RPMI8226 (cell line): ENCODE results near the gene PDE1C.

Experiments used
- DNase-seq: peaks from one replicate; pipeline ENCODE4 v3.0.0-alpha.2; 2015

PDE1C gene

GRCh38 chr7:32074787-32075585 is 4.8 kb upstream of the PDE1C start:
- no peak for DNase-seq

DNA sequence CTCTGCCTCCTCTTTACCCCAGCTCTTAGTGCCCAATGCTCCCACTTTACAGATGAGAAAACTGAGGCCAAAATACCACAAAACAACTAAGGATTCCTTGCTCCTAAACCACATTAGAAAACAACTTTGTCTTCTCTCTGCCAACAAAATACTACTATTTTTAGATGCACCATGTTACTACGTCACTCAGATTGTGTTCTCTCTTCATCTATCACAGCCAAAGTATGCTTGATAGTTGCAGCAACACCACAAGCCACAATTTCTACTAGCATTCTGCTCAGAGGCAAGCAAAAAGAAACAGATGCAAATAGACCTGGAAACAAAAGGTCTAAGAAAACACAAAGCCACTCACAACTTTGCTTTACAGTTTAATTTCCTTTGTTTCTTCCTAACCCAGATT is 3.3 kb upstream of the PDE1C start:
- DNase-seq = no peak

- DNase-seq = no peak
Observed at GRCh38 chr7:32072397-32072796, 2.2 kb upstream of the PDE1C start.

DNA sequence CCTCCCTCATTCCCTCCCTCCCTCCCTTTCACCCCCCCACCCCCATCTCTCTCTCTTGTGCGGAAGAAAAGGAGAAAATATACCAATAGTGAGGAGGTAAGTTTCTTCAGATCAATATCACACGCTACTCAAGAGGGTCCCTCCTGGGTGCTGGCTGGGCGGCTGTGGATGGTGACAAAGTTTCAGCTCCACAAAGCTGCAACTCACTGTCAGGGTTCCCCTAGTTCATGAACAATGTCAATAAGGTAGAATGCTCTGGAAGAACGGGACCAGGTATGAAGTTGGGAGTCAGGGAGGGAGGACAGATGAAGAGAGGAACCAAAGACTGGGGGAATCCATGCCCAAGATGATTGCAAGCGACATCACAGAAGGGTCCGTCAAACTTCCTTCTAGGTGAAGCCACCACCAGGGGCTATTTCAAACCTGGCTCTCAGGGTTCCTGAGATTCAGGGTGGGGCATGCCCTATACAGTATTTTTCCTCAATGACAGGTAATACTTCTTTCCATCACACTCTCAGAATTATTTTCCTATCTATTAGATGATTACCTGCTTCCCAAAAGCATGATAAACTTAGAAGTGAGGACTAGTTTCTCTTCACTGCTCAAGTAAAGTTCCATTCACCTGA is 1.4 kb upstream of the PDE1C start:
- no peak for DNase-seq

- DNase-seq = no peak
Observed at GRCh38 chr7:32070051-32070405, 179 bp downstream of the PDE1C start.

GRCh38 chr7:32069116-32069650 is 1.0 kb downstream of the PDE1C start:
- DNase-seq = no peak

DNA sequence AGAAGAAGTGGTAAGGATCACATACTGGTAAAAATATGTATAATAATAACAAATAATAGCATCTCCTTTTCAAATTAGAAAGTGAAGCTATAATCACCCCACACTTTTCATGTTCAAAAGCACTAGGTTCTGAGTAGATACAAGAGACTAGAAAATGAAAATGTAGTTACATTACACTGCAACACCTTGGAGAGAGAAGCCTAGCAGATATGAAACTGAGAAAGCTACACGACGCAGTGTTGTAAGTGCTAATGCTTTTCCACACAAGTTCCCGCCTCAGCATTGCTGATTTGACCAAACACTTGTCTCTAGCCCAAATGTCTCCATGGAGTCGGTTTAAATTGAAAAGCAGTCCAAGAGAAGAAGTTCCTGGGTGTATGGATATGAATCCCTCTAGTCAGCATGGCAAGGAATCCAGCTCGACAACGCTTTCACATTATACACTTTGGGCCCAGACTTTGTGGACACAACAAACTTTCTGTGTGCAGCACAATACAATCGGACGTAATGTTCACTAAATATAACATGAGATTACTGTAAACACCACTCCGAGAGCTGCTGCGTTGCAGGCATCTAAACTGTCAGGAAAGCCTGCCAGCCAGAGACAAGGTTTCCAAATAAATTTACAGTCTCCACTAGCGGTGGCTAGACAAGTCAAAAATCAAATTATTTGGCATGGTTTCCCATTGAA is 1.7 kb downstream of the PDE1C start:
- no peak for DNase-seq

DNA sequence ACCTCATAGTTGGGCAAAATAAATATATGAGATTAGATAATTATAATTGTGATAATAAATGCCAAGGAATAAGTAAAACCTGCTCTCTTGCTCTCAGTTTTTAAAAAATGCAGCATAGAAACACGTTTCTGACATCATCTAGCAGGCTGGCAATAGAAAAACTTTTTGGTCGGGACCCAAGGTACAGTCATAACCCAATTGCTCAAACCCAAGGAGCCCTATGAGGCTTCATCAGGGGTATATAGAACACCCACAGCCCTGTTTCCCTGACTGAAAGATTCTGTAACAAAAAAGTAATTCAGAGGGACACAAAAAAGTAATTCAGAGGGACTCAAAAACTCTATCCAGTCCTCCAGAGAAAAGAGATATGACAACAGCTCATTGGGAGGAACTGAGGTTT is 3.8 kb downstream of the PDE1C start:
- no peak for DNase-seq

DNA sequence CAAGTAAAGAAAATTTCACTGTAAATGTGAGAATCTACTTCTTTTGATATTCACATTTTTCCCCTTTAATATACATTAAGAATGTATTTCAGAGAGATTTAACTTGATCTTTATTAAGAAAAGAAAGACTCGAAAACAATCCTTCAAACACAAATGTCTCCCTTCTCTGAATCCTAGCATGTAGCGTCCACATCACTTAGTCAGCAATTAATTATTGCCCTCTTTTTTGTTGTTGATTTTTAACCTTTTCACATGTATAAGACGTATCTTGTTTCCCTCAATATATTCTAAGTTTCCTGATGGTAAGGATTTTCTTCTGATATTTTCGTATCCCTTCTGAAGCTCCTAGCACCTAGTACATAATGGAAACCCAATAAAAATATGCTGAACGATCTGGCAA is 6.6 kb downstream of the PDE1C start:
- DNase-seq = no peak

- DNase-seq = peak; percentile 63
Observed at GRCh38 chr7:32062150-32062549, 8.1 kb downstream of the PDE1C start.

- no peak for DNase-seq
Observed at GRCh38 chr7:32061346-32061745, 8.9 kb downstream of the PDE1C start.

- DNase-seq = no peak
Observed at GRCh38 chr7:32059289-32060011, 10.8 kb downstream of the PDE1C start.

DNA sequence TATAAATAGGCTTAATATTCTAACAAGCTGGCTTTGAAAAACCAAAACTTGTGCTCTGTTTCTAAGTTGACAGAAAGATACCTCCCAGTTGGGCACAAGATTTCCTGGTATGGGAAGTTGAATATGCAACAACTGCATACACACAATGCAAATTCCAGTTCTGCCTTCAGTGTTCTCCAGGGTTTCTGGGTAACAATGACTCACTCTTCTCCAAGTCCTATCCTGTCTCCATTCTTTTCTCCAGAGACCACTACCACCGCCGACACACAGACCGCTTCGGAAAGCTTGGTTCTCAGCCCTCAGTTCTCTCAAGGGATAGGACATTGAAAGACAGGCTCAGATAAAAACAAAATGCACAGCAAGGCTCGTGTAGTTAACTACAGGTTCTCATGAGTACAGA is 12.2 kb downstream of the PDE1C start:
- DNase-seq = no peak

DNA sequence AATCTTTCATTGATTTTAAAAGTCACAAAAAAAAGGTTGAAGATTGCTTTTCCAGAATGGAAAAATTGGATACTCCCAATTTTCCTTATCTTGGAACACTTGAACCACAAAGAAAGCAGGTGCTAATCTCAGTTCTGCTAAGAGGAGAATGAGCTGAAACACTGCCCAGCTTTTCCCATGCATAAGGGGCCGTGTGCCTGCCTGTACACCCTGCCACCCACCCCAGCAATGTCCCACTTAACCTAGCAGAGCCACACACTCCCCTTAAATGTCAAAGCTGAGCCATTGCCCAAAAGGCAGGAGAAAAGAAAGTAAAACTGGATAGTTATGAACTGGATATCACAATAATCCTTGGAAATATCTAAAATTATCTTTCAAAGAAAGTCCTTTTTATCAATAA is 13.4 kb downstream of the PDE1C start:
- no peak for DNase-seq

DNA sequence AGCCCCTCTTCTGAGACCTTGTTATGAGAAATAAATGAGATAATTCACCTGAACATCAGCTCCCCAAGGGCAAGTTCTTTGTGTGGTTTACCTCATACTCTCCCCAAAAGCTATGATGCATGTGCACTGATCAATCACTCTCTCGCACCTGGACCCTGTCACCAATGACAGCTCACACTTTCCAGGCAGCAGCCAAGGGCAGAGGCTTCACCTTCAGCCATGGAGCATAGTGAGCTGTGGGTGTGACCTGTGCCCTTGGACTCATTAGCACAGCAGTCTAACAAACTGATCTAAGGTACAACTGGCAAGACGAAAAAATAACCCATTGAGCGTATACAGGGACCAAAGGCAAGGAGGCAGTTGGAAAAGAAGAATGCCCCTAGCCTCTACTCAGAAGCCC is 17.0 kb downstream of the PDE1C start:
- DNase-seq = no peak

- DNase-seq = no peak
Observed at GRCh38 chr7:32051128-32051527, 19.1 kb downstream of the PDE1C start.

GRCh38 chr7:32049599-32049998 is 20.6 kb downstream of the PDE1C start:
- no peak for DNase-seq

DNA sequence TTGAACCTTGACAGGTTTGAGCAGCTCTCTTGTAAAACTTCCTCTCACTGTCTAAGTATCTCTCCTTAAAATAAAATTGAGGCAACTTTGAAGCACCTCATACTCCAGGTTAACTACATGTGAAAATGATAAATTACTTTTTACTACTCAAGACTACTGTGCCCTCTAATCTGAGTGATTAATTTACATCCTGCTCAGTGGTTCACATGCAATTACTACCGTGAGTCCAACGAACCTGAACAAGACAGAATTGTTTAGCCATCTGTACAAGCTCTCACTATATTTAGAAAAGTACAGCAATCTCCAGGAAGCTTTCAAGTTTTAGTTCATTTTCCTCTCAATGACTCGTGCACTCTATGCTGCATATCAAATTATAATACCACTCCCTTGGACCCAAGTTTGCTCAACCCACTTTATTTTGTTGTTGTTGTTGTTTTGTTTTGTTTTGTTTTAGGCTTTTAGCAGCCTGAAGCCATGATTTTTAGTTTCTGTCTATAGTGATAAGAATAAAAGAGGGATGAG is 21.2 kb downstream of the PDE1C start:
- DNase-seq = no peak

DNA sequence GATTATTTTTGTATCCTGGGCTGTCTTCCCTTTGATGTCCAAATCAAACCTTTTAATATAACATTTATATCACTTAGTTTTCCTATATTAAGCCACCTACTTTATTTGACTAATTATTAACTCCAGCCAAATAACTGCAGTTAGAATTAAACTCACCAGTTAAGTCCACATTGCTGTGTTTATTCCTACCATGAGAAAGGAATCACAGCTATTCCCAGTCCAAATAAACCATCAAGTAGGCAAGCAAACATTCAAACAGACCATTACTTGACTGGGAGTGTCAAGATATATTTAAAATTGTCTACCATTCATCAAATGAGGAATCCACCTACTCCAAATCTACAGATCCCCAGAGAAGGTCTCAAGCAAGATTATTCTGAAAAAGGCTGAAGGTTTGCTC is 22.4 kb downstream of the PDE1C start:
- DNase-seq = no peak

DNA sequence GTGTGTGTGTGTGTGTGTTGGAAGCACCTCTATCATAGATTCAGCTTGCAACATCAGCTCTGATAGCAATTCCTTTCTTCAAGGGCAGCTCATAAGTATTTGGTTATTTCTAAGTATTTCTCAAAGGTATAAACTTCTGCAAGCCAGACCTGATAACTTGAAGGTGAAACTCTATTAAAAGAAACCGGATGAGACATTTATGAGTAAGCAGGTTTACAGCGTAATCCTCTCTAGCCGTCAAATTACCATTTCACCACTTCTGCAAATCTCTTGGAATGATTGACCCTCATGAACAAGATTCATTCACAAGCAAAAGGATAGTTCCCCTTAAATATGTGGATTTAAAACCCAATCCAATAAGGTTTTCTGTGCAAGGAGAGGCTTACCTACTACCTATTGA is 23.1 kb downstream of the PDE1C start:
- DNase-seq = no peak

GRCh38 chr7:32045228-32045627 is 25.0 kb downstream of the PDE1C start:
- DNase-seq = no peak

- no peak for DNase-seq
Observed at GRCh38 chr7:32044739-32045138, 25.5 kb downstream of the PDE1C start.

DNA sequence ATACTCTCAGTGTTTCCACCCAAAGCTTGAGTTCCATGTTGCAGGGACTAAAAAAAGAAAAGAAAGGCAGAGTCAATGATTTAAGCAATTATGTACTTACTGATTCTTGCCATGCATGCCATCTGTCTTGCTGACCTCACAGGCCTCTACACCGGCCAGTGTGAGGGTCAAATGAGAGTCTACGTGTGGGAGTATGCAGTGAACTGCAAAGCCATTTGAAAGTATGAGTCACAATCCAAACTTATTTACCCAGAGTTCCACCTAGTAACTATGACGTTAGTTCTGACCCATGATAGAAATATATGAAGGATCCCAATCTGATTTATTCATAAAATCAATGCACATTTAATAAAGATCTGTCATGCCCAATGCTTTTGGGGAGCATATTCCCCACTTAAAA is 26.5 kb downstream of the PDE1C start:
- DNase-seq = no peak
